ENCODE results near the gene MTERF2.
A peak's percentile ranks its signal among the peaks of the same experiment; 100 is the strongest.

The MTERF2 gene

DNA sequence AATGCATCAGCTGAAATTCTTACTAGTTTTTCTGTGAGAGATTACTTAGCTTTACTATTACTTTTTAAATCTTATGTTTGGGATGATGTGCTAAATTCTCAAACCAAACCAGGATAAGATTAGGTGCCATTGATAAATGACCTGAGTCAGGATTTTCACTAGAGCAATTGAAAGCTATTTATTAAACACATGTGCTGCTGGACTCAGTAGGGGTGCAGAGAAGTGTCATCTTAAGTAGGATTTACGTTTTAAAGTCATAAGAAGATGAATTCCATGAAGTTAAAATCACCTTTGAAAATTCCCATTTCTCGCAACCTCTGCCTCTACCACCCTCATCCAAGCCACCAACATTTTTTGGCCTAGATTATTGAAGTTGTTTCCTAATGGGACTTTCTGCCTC lies 22.4 kb downstream of the MTERF2 start:
- H3K4me1 ChIP-seq (ENCODE audit: control insufficient read depth, low read depth, low read length): no peaks in the 10 kb centered on the region
- H3K79me2 ChIP-seq (ENCODE audit: control insufficient read depth, insufficient read depth, low read length): peaks cover 2% of the 10 kb centered on the region
- no CpG with 5 or more reads among the region's 2 CpGs for WGBS (ENCODE audit: extremely low coverage, insufficient coverage, low lambda C conversion rate)
- no peak overlapping the region for H3K9ac ChIP-seq (ENCODE audit: low read length)
- H3K4me3 ChIP-seq (ENCODE audit: low read length): no peak overlapping the region
- no peaks in the 10 kb centered on the region for H3K27me3 ChIP-seq (ENCODE audit: insufficient read depth, low read length, poor library complexity)
- no peak overlapping the region for H3K18ac ChIP-seq (ENCODE audit: low read length)
- H4K8ac ChIP-seq (ENCODE audit: low read depth, low read length): no peak overlapping the region
- H3K23ac ChIP-seq (ENCODE audit: low read length): no peak overlapping the region
- H4K5ac ChIP-seq (ENCODE audit: low read length): no peak overlapping the region
- no peak overlapping the region for H2AK5ac ChIP-seq (ENCODE audit: low read length)
- no peak overlapping the region for H3K27ac ChIP-seq (ENCODE audit: low read depth, low read length)
- no peak overlapping the region for H2BK120ac ChIP-seq (ENCODE audit: low read depth, low read length)
- H3K79me1 ChIP-seq (ENCODE audit: low read length): peaks cover 5% of the 10 kb centered on the region
- H3K36me3 ChIP-seq (ENCODE audit: control insufficient read depth, insufficient read depth, low read length): no peaks in the 10 kb centered on the region
- H3K56ac ChIP-seq (ENCODE audit: low read length): no peak overlapping the region
- H3K4me2 ChIP-seq (ENCODE audit: low read length): no peak overlapping the region
- no peak overlapping the region for H2BK15ac ChIP-seq (replicated peaks; ENCODE audit: low read depth)
- no peak overlapping the region for H2BK5ac ChIP-seq (ENCODE audit: low read length)
- DNase-seq: no peak
- H3K4ac ChIP-seq (ENCODE audit: low read depth, low read length): no peak overlapping the region

DNA sequence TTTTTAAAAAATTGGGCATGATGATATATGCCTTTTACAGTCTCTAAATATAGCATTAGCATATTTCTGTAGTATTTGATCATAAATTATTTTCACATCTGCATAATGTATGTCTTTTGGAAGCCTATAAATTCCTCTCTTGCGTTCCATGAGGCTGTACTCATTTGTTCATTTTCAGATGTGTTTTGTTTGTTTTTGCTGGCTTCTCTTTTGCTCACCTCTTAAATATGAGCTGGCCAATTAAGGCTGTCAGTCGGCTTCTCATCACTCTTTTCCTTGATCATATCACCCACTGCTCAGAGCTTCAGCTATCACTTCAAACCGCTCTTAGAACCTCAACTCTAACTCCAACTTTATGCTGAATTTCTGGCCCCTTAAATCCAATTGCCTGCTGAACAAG lies 24.7 kb downstream of the MTERF2 start:
- Histone ChIP-seq H3K23ac (ENCODE audit: low read length) (no peak overlapping the region), H3K79me2 (ENCODE audit: control insufficient read depth, insufficient read depth, low read length) (peaks cover 4% of the 10 kb centered on the region), H3K4me2 (ENCODE audit: low read length) (no peak overlapping the region), H3K27me3 (ENCODE audit: insufficient read depth, low read length, poor library complexity) (no peaks in the 10 kb centered on the region), H3K27ac (ENCODE audit: low read depth, low read length) (no peak overlapping the region), H2AK5ac (ENCODE audit: low read length) (no peak overlapping the region), H3K18ac (ENCODE audit: low read length) (no peak overlapping the region), H3K4me3 (ENCODE audit: low read length) (no peak overlapping the region), H2BK120ac (ENCODE audit: low read depth, low read length) (no peak overlapping the region), H3K9ac (ENCODE audit: low read length) (no peak overlapping the region), H2BK5ac (ENCODE audit: low read length) (no peak overlapping the region), H3K79me1 (ENCODE audit: low read length) (peaks cover 8% of the 10 kb centered on the region), H2BK15ac (replicated peaks; ENCODE audit: low read depth) (no peak overlapping the region), H4K8ac (ENCODE audit: low read depth, low read length) (no peak overlapping the region), H3K4me1 (ENCODE audit: control insufficient read depth, low read depth, low read length) (no peaks in the 10 kb centered on the region), H3K56ac (ENCODE audit: low read length) (no peak overlapping the region), H3K36me3 (ENCODE audit: control insufficient read depth, insufficient read depth, low read length) (no peaks in the 10 kb centered on the region), H3K4ac (ENCODE audit: low read depth, low read length) (no peak overlapping the region), H4K5ac (ENCODE audit: low read length) (no peak overlapping the region)
- no CpG with 5 or more reads among the region's 3 CpGs for WGBS (ENCODE audit: extremely low coverage, insufficient coverage, low lambda C conversion rate)
- no peak for DNase-seq

DNA sequence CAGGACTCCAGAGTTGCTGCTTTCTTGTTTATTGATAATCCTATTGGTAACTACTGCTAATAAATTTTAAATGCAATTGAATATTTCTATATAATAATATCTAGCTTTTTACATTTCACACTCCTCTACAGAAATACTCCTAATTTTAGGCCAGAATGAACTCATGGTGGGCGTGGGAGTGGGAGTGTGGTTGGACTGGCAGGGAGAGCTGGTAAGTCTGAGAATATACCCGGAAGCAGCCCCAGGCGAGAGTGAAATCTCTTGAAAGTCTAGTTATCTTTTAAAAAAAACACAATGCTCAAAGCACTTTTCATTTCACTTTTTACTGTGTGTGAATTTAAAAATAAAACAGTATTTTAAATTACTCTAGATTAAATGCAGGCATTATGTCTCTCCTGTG lies 26.5 kb downstream of the MTERF2 start:
- Histone ChIP-seq H3K27ac (ENCODE audit: low read depth, low read length) (no peak overlapping the region), H2BK15ac (replicated peaks; ENCODE audit: low read depth) (no peak overlapping the region), H3K79me2 (ENCODE audit: control insufficient read depth, insufficient read depth, low read length) (peaks cover 6% of the 10 kb centered on the region), H3K9ac (ENCODE audit: low read length) (no peak overlapping the region), H2BK5ac (ENCODE audit: low read length) (no peak overlapping the region), H3K4me3 (ENCODE audit: low read length) (no peak overlapping the region), H4K8ac (ENCODE audit: low read depth, low read length) (no peak overlapping the region), H2BK120ac (ENCODE audit: low read depth, low read length) (no peak overlapping the region), H3K23ac (ENCODE audit: low read length) (no peak overlapping the region), H3K4me1 (ENCODE audit: control insufficient read depth, low read depth, low read length) (no peaks in the 10 kb centered on the region), H3K27me3 (ENCODE audit: insufficient read depth, low read length, poor library complexity) (no peaks in the 10 kb centered on the region), H3K36me3 (ENCODE audit: control insufficient read depth, insufficient read depth, low read length) (no peaks in the 10 kb centered on the region), H3K56ac (ENCODE audit: low read length) (no peak overlapping the region), H3K79me1 (ENCODE audit: low read length) (peaks cover 8% of the 10 kb centered on the region), H4K5ac (ENCODE audit: low read length) (no peak overlapping the region), H3K18ac (ENCODE audit: low read length) (no peak overlapping the region), H2AK5ac (ENCODE audit: low read length) (no peak overlapping the region), H3K4ac (ENCODE audit: low read depth, low read length) (no peak overlapping the region), H3K4me2 (ENCODE audit: low read length) (no peak overlapping the region)
- WGBS (ENCODE audit: extremely low coverage, insufficient coverage, low lambda C conversion rate): no CpG with 5 or more reads among the region's 3 CpGs
- no peak for DNase-seq

DNA sequence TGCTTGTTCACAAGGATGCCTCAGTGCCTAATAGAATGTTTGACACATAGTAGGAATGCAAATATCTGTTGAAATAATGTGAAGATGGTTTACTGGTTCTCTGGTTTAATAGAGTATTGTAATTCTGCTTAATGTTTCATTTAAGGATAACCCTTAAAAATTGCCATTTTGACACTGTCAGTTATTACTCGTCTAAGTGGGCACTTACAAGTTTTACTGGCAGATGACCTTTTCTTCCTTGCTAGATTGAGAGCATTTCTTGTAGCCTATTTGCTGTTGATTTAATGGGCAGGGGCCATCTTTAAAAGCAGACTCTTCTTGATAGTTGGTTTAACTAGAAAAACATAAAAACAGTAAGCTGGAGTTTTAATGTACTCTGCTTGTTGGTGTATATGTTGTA lies 29.4 kb downstream of the MTERF2 start:
- H3K23ac ChIP-seq (ENCODE audit: low read length): no peak overlapping the region
- no peak overlapping the region for H3K4ac ChIP-seq (ENCODE audit: low read depth, low read length)
- no peak overlapping the region for H2BK15ac ChIP-seq (replicated peaks; ENCODE audit: low read depth)
- no peak overlapping the region for H2BK120ac ChIP-seq (ENCODE audit: low read depth, low read length)
- no peaks in the 10 kb centered on the region for H3K4me1 ChIP-seq (ENCODE audit: control insufficient read depth, low read depth, low read length)
- no peaks in the 10 kb centered on the region for H3K27me3 ChIP-seq (ENCODE audit: insufficient read depth, low read length, poor library complexity)
- H4K8ac ChIP-seq (ENCODE audit: low read depth, low read length): no peak overlapping the region
- no CpG with 5 or more reads among the region's 1 CpG for WGBS (ENCODE audit: extremely low coverage, insufficient coverage, low lambda C conversion rate)
- H3K79me1 ChIP-seq (ENCODE audit: low read length): peaks cover 3% of the 10 kb centered on the region
- H3K18ac ChIP-seq (ENCODE audit: low read length): no peak overlapping the region
- peaks cover 6% of the 10 kb centered on the region for H3K79me2 ChIP-seq (ENCODE audit: control insufficient read depth, insufficient read depth, low read length)
- H3K56ac ChIP-seq (ENCODE audit: low read length): no peak overlapping the region
- H4K5ac ChIP-seq (ENCODE audit: low read length): no peak overlapping the region
- H3K36me3 ChIP-seq (ENCODE audit: control insufficient read depth, insufficient read depth, low read length): no peaks in the 10 kb centered on the region
- H3K9ac ChIP-seq (ENCODE audit: low read length): no peak overlapping the region
- H3K4me2 ChIP-seq (ENCODE audit: low read length): no peak overlapping the region
- no peak overlapping the region for H3K4me3 ChIP-seq (ENCODE audit: low read length)
- no peak overlapping the region for H3K27ac ChIP-seq (ENCODE audit: low read depth, low read length)
- no peak for DNase-seq
- H2AK5ac ChIP-seq (ENCODE audit: low read length): no peak overlapping the region
- no peak overlapping the region for H2BK5ac ChIP-seq (ENCODE audit: low read length)

DNA sequence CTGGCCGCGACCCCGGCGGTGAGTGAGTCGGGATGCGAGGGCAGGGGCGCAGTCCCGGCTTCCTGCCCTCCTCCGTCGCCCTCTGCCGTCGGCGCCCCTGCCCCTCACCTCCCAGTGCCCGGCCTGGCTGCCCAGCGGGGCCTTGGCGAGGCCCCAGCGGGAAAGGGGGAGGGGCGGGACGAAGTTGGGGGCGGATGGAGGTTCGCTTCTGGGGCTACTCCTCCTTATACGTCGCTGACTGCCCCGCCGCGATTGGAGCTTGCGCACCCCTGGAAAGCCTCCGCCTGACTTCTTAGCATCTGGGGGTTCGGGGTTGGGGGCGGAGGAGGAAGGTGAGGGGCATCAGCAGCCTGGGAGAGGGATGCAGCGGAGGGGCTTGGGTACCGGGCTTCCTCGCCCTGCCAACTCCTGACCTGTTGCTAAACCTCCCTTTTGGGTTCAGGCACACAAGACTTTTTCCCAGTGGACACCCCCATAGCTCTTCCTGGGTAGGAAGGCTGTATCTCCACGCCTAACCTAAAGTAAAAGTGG lies 30.8 kb downstream of the MTERF2 start:
- Histone ChIP-seq H2BK120ac (ENCODE audit: low read depth, low read length) (peak overlapping the region; percentile 4), H3K4me2 (ENCODE audit: low read length) (peak overlapping the region; percentile 93), H2BK15ac (replicated peaks; ENCODE audit: low read depth) (no peak overlapping the region), H3K27me3 (ENCODE audit: insufficient read depth, low read length, poor library complexity) (peaks cover 2% of the 10 kb centered on the region), H2AK5ac (ENCODE audit: low read length) (no peak overlapping the region), H3K4me1 (ENCODE audit: control insufficient read depth, low read depth, low read length) (no peaks in the 10 kb centered on the region), H3K4me3 (ENCODE audit: low read length) (peak overlapping the region; percentile 98), H3K79me1 (ENCODE audit: low read length) (peaks cover 3% of the 10 kb centered on the region), H3K36me3 (ENCODE audit: control insufficient read depth, insufficient read depth, low read length) (no peaks in the 10 kb centered on the region), H3K56ac (ENCODE audit: low read length) (peak overlapping the region; percentile 96), H3K27ac (ENCODE audit: low read depth, low read length) (peak overlapping the region; percentile 99), H4K8ac (ENCODE audit: low read depth, low read length) (peak overlapping the region; percentile 78), H3K9ac (ENCODE audit: low read length) (peak overlapping the region; percentile 96), H2BK5ac (ENCODE audit: low read length) (no peak overlapping the region), H3K23ac (ENCODE audit: low read length) (no peak overlapping the region), H3K4ac (ENCODE audit: low read depth, low read length) (no peak overlapping the region), H4K5ac (ENCODE audit: low read length) (no peak overlapping the region), H3K79me2 (ENCODE audit: control insufficient read depth, insufficient read depth, low read length) (peaks cover 4% of the 10 kb centered on the region), H3K18ac (ENCODE audit: low read length) (peak overlapping the region; percentile 98)
- WGBS (ENCODE audit: extremely low coverage, insufficient coverage, low lambda C conversion rate): no CpG with 5 or more reads among the region's 34 CpGs
- no peak for DNase-seq

DNA sequence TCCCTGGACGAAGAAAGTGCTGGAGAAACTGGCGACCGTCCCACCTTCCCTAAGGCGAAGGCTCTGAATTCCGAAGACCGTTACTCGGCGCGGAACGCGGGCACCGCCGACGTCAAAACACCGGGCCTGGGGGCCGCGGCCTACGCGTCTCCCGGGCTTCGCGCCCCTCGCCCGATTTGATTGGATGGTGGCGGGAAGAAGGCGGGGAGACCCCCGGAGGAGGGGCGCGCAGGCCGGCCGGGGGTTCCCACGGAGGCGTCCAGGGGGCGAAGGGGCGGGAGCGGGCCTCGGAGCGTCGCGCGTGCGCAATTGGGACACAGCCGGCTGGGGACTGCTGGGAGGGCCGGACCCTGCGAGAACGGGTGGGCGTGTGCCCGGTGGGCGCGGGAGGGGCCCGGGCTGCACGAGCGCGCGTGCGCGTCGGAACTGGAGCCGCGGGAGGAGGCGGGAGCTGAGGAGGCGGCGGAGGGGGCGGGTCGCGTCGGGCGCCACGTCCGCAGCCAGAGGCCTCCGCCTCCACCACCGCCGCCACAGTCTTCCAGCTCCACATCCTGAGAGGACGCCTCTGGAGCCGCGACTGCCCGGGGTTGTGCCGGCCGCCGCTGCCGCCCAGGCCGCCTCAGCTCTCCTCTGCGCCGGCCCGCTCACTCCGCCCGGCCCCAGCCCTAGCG lies 31.4 kb downstream of the MTERF2 start, which contains the start of gene TMEM263:
TSS of gene TMEM263 (plus strand) at position 531 of the 671 bp plus-strand sequence. CDS start 11,210 bp downstream, outside the sequence.
- Histone ChIP-seq H3K56ac (ENCODE audit: low read length) (peak within 1 kb of the TSS; percentile 96), H3K18ac (ENCODE audit: low read length) (peak within 1 kb of the TSS; percentile 98), H3K4me2 (ENCODE audit: low read length) (peak within 1 kb of the TSS; percentile 93), H2BK120ac (ENCODE audit: low read depth, low read length) (peak within 1 kb of the TSS; percentile 4), H3K9ac (ENCODE audit: low read length) (peak within 1 kb of the TSS; percentile 96), H3K4me1 (ENCODE audit: control insufficient read depth, low read depth, low read length) (no peaks in the 10 kb centered on the region), H3K27ac (ENCODE audit: low read depth, low read length) (peak within 1 kb of the TSS; percentile 99), H3K27me3 (ENCODE audit: insufficient read depth, low read length, poor library complexity) (peaks cover 2% of the 10 kb centered on the region), H4K8ac (ENCODE audit: low read depth, low read length) (peak within 1 kb of the TSS; percentile 78), H2AK5ac (ENCODE audit: low read length) (no peak within 1 kb of the TSS), H2BK15ac (replicated peaks; ENCODE audit: low read depth) (no peak within 1 kb of the TSS), H2BK5ac (ENCODE audit: low read length) (no peak within 1 kb of the TSS), H3K4ac (ENCODE audit: low read depth, low read length) (no peak within 1 kb of the TSS), H3K23ac (ENCODE audit: low read length) (no peak within 1 kb of the TSS), H3K4me3 (ENCODE audit: low read length) (peak within 1 kb of the TSS; percentile 98), H4K5ac (ENCODE audit: low read length) (no peak within 1 kb of the TSS), H3K79me1 (ENCODE audit: low read length) (peaks cover 3% of the 10 kb centered on the region), H3K79me2 (ENCODE audit: control insufficient read depth, insufficient read depth, low read length) (peaks cover 4% of the 10 kb centered on the region), H3K36me3 (ENCODE audit: control insufficient read depth, insufficient read depth, low read length) (no peaks in the 10 kb centered on the region)
- DNase-seq: peak; percentile 97
- WGBS (ENCODE audit: extremely low coverage, insufficient coverage, low lambda C conversion rate): no CpG with 5 or more reads among the region's 88 CpGs
